ENCODE results near the gene TLX3. TPM values are rescaled to one million over a fixed set of nuclear protein-coding genes. Genes with fewer than 3 reads are reported as not detected.
A peak's percentile ranks its signal among the peaks of the same experiment; 100 is the strongest.

The TLX3 gene
- total RNA-seq (not detected), polyA plus RNA-seq (0.05 TPM)
- long read RNA-seq, donor 1 = 0 reads
- long read RNA-seq, donor 2 = 0 reads
- long read RNA-seq, donor 3 = 0 reads
- long read RNA-seq, donor 4 = 0 reads
- long read RNA-seq, donor 5 = 0 reads
- long read RNA-seq, donor 6 = 0 reads
- long read RNA-seq, donor 7 = 0 reads
- long read RNA-seq, donor 8 = 0 reads
- long read RNA-seq, donor 9 = 0 reads
- long read RNA-seq, donor 10 = 0 reads

DNA sequence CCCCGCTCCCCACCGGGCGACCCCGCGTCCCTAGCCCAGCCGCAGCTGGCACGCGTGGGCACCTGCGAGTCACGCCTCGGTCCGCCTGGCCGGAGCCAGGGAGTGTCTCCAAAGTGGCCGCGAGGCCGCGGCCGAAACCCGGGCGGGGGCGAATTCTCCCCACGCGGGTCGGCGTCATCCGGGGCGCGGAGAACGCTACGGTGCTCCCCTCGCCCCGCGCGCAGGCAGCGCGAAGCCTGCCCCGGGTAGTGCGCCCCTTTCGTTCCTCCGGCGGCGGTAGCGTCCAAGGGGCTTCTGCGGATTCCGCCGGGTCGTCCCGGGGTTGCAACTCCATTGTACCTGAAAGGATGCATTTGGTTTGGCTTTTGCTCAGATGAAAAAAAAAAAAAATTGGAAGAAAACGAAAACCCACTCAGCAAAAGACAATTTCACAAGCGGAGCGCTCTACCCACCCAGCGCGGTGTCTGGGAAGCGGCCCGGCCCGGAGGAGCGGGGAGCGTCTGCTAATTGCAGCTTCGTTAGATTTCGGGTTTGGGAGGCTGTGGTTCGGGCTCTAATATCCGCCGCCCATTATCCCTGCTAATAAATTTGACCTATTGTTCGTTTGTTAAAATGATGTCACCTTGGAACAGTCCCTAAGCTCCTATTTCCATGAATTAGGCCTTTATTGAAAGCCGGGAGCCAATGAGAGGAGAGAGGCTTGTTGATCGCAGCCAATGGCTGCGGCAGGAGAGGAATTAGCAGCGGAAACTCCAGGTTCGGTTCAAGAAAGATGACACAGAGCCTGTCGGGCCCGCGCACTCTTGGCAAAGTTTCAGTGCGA, at the start of gene TLX3:
TSS of gene TLX3 (plus strand) at position 796 of the 823 bp plus-strand sequence. CDS start 118 bp downstream, outside the sequence.
- 8% methylated on average over 73 of the region's 73 CpGs for WGBS
- peaks cover 0 to 13% of the 10 kb centered on the region in 2 donors for H3K4me1 ChIP-seq (ENCODE audit: control insufficient read depth in 2 of 2, insufficient read depth in 2 of 2, low read length in 2 of 2)
- H3K27me3 ChIP-seq (ENCODE audit: control insufficient read depth in 2 of 2, insufficient read depth in 1 of 2, low read length in 1 of 2) = peaks cover 75 to 99% of the 10 kb centered on the region in 2 donors
- H3K27ac ChIP-seq (ENCODE audit: low read depth in 1 of 2, low read length in 1 of 2) = no peak within 1 kb of the TSS
- no peak for DNase-seq (ENCODE audit: low read depth in 6 of 9, low spot score in 9 of 9)
- no peak within 1 kb of the TSS for H3K4me3 ChIP-seq (ENCODE audit: low read length in 2 of 2)
- no peaks in the 10 kb centered on the region for H3K36me3 ChIP-seq (ENCODE audit: control insufficient read depth in 2 of 2, insufficient read depth in 2 of 2, low read length in 1 of 2)
- peaks cover 0 to 8% of the 10 kb centered on the region in 2 donors for H3K9me3 ChIP-seq (ENCODE audit: control insufficient read depth in 2 of 2, insufficient read depth in 1 of 2, low read length in 1 of 2)

DNA sequence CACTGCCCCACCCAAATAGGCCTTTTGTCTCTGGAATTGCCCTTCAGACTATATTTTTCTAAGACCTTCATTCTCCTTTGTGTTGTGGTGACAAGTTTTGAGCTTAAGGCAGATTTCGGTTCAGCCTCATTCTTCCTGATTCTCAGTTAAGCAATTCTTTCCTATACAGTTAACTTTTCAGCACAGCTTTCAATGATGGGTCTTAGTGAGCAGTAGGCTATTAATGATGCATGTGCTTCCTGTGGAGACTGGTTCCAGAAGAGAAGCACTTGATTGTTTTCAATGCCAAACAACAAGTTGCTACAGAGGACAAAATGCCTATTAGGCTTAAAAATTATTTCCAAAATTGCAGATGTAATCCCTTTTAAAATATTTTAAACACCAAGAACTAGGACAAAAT, 47.7 kb upstream of the TLX3 start:
- WGBS = 95% methylated on average over 1 of the region's 1 CpG
- no peaks in the 10 kb centered on the region for H3K9me3 ChIP-seq (ENCODE audit: control insufficient read depth in 2 of 2, insufficient read depth in 1 of 2, low read length in 1 of 2)
- no peaks in the 10 kb centered on the region for H3K27me3 ChIP-seq (ENCODE audit: control insufficient read depth in 2 of 2, insufficient read depth in 1 of 2, low read length in 1 of 2)
- no peaks in the 10 kb centered on the region for H3K36me3 ChIP-seq (ENCODE audit: control insufficient read depth in 2 of 2, insufficient read depth in 2 of 2, low read length in 1 of 2)
- no peak overlapping the region for H3K27ac ChIP-seq (ENCODE audit: low read depth in 1 of 2, low read length in 1 of 2)
- no peak overlapping the region for H3K4me3 ChIP-seq (ENCODE audit: low read length in 2 of 2)
- H3K4me1 ChIP-seq (ENCODE audit: control insufficient read depth in 2 of 2, insufficient read depth in 2 of 2, low read length in 2 of 2) = no peaks in the 10 kb centered on the region
- DNase-seq (ENCODE audit: low read depth in 6 of 9, low spot score in 9 of 9) = no peak

DNA sequence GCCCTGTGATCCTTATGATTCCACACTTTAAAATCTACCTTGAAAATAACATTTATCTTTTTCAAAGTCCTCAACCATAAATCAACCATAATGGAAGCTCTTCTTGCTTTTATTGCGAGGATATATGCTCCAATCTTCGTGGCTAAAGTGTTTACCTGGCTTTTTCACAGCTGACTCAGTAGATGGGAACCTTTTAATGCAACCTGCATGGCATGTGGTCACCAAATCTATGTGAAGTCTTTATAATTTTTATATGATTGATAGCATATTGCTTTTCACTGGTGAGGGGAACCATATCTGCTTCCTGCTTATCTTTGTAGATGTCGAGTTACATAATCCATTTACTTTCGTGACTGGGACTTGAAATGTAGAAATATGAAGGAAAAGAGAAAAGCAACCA, 47.1 kb upstream of the TLX3 start:
- no peaks in the 10 kb centered on the region for H3K9me3 ChIP-seq (ENCODE audit: control insufficient read depth in 2 of 2, insufficient read depth in 1 of 2, low read length in 1 of 2)
- H3K27me3 ChIP-seq (ENCODE audit: control insufficient read depth in 2 of 2, insufficient read depth in 1 of 2, low read length in 1 of 2) = no peaks in the 10 kb centered on the region
- H3K27ac ChIP-seq (ENCODE audit: low read depth in 1 of 2, low read length in 1 of 2) = no peak overlapping the region
- H3K36me3 ChIP-seq (ENCODE audit: control insufficient read depth in 2 of 2, insufficient read depth in 2 of 2, low read length in 1 of 2) = no peaks in the 10 kb centered on the region
- DNase-seq (ENCODE audit: low read depth in 6 of 9, low spot score in 9 of 9) = no peak
- no peaks in the 10 kb centered on the region for H3K4me1 ChIP-seq (ENCODE audit: control insufficient read depth in 2 of 2, insufficient read depth in 2 of 2, low read length in 2 of 2)
- 96% methylated on average over 4 of the region's 4 CpGs for WGBS
- H3K4me3 ChIP-seq (ENCODE audit: low read length in 2 of 2) = no peak overlapping the region

DNA sequence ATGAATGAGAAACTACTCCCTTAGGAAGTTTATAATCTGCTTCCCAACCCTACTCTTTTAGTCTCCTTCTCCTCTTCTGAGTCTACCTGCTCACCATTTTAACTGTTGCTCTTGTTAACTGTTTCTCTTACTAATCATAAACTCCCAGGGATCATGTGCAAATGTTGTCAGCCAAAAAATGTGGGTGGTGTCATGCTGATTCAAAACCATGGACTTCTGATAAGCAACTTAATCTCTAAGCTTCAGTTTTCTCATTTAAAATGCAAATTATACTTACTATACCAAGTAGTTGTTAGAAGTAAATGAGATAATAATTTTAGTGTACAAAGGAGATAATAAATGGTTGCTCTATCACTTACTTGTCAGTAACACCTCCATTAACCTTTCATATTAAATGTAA, 45.9 kb upstream of the TLX3 start:
- Histone ChIP-seq H3K27me3 (ENCODE audit: control insufficient read depth in 2 of 2, insufficient read depth in 1 of 2, low read length in 1 of 2) (no peaks in the 10 kb centered on the region), H3K27ac (ENCODE audit: low read depth in 1 of 2, low read length in 1 of 2) (no peak overlapping the region), H3K4me3 (ENCODE audit: low read length in 2 of 2) (no peak overlapping the region), H3K4me1 (ENCODE audit: control insufficient read depth in 2 of 2, insufficient read depth in 2 of 2, low read length in 2 of 2) (no peaks in the 10 kb centered on the region), H3K9me3 (ENCODE audit: control insufficient read depth in 2 of 2, insufficient read depth in 1 of 2, low read length in 1 of 2) (no peaks in the 10 kb centered on the region), H3K36me3 (ENCODE audit: control insufficient read depth in 2 of 2, insufficient read depth in 2 of 2, low read length in 1 of 2) (no peaks in the 10 kb centered on the region)
- no peak for DNase-seq (ENCODE audit: low read depth in 6 of 9, low spot score in 9 of 9)

DNA sequence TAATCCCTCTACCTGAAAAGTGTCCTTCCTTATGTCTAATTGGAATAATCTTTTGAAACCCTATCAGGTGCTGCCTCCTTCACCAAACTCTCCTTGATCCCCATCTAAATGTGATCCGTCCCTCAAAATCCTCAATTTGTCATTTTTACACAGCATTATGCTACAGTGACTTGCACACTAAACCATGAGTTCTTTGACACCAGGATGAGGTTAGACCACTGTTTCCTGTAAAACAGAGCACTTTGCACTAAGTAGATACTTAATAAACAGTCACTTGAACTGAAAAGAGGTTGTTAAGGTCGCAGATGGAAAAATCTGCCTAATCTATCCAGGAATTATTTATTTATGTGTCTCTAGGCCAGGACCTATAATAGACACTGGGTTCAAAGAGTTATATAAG, 44.2 kb upstream of the TLX3 start:
- no peaks in the 10 kb centered on the region for H3K36me3 ChIP-seq (ENCODE audit: control insufficient read depth in 2 of 2, insufficient read depth in 2 of 2, low read length in 1 of 2)
- H3K4me1 ChIP-seq (ENCODE audit: control insufficient read depth in 2 of 2, insufficient read depth in 2 of 2, low read length in 2 of 2) = no peaks in the 10 kb centered on the region
- no peaks in the 10 kb centered on the region for H3K27me3 ChIP-seq (ENCODE audit: control insufficient read depth in 2 of 2, insufficient read depth in 1 of 2, low read length in 1 of 2)
- DNase-seq (ENCODE audit: low read depth in 6 of 9, low spot score in 9 of 9) = peak in 4 of 9 donors; percentile 1 to 52 (median 12)
- H3K4me3 ChIP-seq (ENCODE audit: low read length in 2 of 2) = no peak overlapping the region
- no peaks in the 10 kb centered on the region for H3K9me3 ChIP-seq (ENCODE audit: control insufficient read depth in 2 of 2, insufficient read depth in 1 of 2, low read length in 1 of 2)
- 30% methylated on average over 2 of the region's 2 CpGs for WGBS
- H3K27ac ChIP-seq (ENCODE audit: low read depth in 1 of 2, low read length in 1 of 2) = no peak overlapping the region

DNA sequence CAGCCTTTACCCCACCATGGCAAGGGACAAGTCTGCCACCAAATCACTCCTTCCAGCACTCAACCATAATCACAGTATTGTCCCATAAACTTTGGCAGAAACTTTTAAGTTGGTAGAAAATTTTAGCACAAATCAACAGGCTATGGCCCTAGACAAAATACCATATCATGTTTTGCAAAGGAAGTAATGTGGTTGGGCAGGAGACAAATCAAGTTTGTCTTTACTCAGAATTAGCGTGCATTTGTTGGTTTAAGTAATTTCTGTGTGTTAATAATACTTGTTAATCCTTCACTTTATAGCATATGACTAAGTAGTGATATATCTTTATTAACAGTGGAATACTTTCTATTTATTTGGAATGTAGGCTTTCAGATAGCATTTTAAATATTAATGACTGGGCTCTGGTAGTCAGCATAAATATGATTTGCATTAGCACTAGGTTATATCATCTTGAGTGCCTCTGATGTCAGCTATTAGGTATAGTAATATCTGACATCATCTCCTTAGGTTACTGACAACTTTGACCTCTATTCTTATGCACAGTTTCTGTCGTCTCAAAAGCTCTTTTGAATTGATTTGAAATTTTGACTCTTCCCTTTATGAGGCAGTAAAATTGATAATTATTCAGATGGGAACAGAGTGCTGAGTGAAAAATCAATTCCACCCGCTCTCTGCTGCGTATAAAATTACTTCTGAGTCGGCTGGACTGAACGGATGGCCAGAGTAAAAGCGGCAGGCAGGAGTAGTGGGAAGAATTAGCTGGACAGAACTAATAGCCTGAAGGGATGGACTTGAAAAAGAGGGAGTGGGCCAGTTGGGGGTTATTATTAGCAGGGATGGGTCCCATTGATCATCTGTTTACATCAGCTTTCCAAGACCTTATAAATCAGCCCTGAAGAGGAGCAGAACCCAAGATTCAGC, 40.1 kb upstream of the TLX3 start:
- Histone ChIP-seq H3K9me3 (ENCODE audit: control insufficient read depth in 2 of 2, insufficient read depth in 1 of 2, low read length in 1 of 2) (no peaks in the 10 kb centered on the region), H3K27me3 (ENCODE audit: control insufficient read depth in 2 of 2, insufficient read depth in 1 of 2, low read length in 1 of 2) (no peaks in the 10 kb centered on the region), H3K4me1 (ENCODE audit: control insufficient read depth in 2 of 2, insufficient read depth in 2 of 2, low read length in 2 of 2) (no peaks in the 10 kb centered on the region), H3K27ac (ENCODE audit: low read depth in 1 of 2, low read length in 1 of 2) (no peak overlapping the region), H3K36me3 (ENCODE audit: control insufficient read depth in 2 of 2, insufficient read depth in 2 of 2, low read length in 1 of 2) (no peaks in the 10 kb centered on the region), H3K4me3 (ENCODE audit: low read length in 2 of 2) (no peak overlapping the region)
- 94% methylated on average over 7 of the region's 7 CpGs for WGBS
- DNase-seq (ENCODE audit: low read depth in 6 of 9, low spot score in 9 of 9) = no peak

DNA sequence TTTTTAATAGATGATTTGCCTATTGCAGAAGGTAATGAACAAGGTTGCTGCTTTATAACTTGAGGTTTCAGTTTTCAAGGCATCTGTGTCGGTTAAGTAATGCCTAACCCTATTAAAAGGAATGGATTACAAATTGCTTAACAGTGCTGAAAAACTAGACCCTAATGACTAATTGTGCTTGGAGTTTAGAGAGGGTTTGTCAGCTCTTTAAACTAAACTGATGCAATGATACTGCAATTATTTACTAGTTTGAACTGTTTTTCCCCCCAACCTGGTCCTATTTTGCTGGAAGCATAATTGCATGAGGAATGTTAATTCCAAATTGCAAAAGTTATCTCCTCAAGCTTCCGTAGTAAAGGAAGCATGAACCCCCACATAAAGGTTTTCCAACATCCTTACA, 39.3 kb upstream of the TLX3 start:
- WGBS = 97% methylated on average over 2 of the region's 2 CpGs
- Histone ChIP-seq H3K27me3 (ENCODE audit: control insufficient read depth in 2 of 2, insufficient read depth in 1 of 2, low read length in 1 of 2) (no peaks in the 10 kb centered on the region), H3K27ac (ENCODE audit: low read depth in 1 of 2, low read length in 1 of 2) (no peak overlapping the region), H3K36me3 (ENCODE audit: control insufficient read depth in 2 of 2, insufficient read depth in 2 of 2, low read length in 1 of 2) (no peaks in the 10 kb centered on the region), H3K4me3 (ENCODE audit: low read length in 2 of 2) (no peak overlapping the region), H3K4me1 (ENCODE audit: control insufficient read depth in 2 of 2, insufficient read depth in 2 of 2, low read length in 2 of 2) (no peaks in the 10 kb centered on the region), H3K9me3 (ENCODE audit: control insufficient read depth in 2 of 2, insufficient read depth in 1 of 2, low read length in 1 of 2) (no peaks in the 10 kb centered on the region)
- DNase-seq (ENCODE audit: low read depth in 6 of 9, low spot score in 9 of 9) = no peak

DNA sequence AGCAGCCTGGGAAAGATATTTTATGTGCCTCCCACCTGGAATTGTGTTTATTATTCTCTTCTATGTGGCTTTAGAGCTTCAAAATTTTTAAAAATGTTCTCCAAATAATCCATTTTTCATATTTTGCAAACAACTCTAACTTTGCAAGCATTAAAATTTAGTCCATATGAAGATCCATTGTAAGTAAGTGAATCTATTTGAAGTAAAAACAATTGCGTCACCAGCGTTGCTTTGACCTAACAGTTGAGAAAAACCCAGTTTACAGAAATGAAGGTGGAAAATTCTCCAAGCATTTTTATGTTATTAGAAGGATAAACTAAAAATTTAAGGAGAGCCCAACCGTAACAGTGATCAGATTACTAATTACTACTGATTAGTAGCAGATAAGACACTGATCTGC, 38.9 kb upstream of the TLX3 start:
- WGBS = 98% methylated on average over 3 of the region's 3 CpGs
- H3K4me3 ChIP-seq (ENCODE audit: low read length in 2 of 2) = no peak overlapping the region
- no peaks in the 10 kb centered on the region for H3K27me3 ChIP-seq (ENCODE audit: control insufficient read depth in 2 of 2, insufficient read depth in 1 of 2, low read length in 1 of 2)
- no peak for DNase-seq (ENCODE audit: low read depth in 6 of 9, low spot score in 9 of 9)
- no peak overlapping the region for H3K27ac ChIP-seq (ENCODE audit: low read depth in 1 of 2, low read length in 1 of 2)
- H3K36me3 ChIP-seq (ENCODE audit: control insufficient read depth in 2 of 2, insufficient read depth in 2 of 2, low read length in 1 of 2) = no peaks in the 10 kb centered on the region
- H3K9me3 ChIP-seq (ENCODE audit: control insufficient read depth in 2 of 2, insufficient read depth in 1 of 2, low read length in 1 of 2) = no peaks in the 10 kb centered on the region
- H3K4me1 ChIP-seq (ENCODE audit: control insufficient read depth in 2 of 2, insufficient read depth in 2 of 2, low read length in 2 of 2) = no peaks in the 10 kb centered on the region

DNA sequence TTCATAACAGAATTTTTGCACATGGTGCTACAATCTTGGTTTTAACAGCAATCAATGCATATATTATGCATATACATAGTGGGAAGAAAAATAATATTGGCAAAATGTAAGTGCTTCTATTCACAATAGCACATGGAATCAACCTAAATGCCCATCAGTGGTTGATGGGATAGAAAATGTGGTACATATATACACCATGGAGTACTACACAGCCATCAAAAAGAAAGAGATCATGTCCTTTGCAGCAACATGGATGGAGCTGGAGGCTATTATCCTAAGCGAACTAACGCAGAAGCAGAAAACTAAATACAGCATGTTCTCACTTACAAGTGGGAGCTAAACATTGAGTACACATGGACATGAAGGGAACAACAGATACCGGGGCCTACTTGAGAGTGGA, 37.2 kb upstream of the TLX3 start:
- no peaks in the 10 kb centered on the region for H3K9me3 ChIP-seq (ENCODE audit: control insufficient read depth in 2 of 2, insufficient read depth in 1 of 2, low read length in 1 of 2)
- no peak overlapping the region for H3K4me3 ChIP-seq (ENCODE audit: low read length in 2 of 2)
- WGBS = 93% methylated on average over 3 of the region's 3 CpGs
- H3K27ac ChIP-seq (ENCODE audit: low read depth in 1 of 2, low read length in 1 of 2) = no peak overlapping the region
- no peaks in the 10 kb centered on the region for H3K36me3 ChIP-seq (ENCODE audit: control insufficient read depth in 2 of 2, insufficient read depth in 2 of 2, low read length in 1 of 2)
- no peaks in the 10 kb centered on the region for H3K27me3 ChIP-seq (ENCODE audit: control insufficient read depth in 2 of 2, insufficient read depth in 1 of 2, low read length in 1 of 2)
- no peaks in the 10 kb centered on the region for H3K4me1 ChIP-seq (ENCODE audit: control insufficient read depth in 2 of 2, insufficient read depth in 2 of 2, low read length in 2 of 2)
- DNase-seq (ENCODE audit: low read depth in 6 of 9, low spot score in 9 of 9) = no peak
